A549 treated with ZK216348 at 1 μM for 4 hours (cell line): ENCODE measurements around the gene C9orf152. TPM values are rescaled to one million over a fixed set of nuclear protein-coding genes. Genes with fewer than 3 reads are reported as not detected.

ENCODE experiments used
- total RNA-seq: library from RNA; stranded (reverse); fragments of 200-300 nt; extraction: Qiagen RNA extraction; gene quantifications from 5 replicates; pipeline ENCODE4 v1.2.3, GENCODE V29; 2022; ENCODE audit warnings: low read depth

C9orf152 gene
- 0.07 to 0.13 TPM (median 0.09 TPM) in 5 replicates for total RNA-seq

GRCh38 chr9:110208031-110208430 is at the start of gene C9orf152:
TSS of gene C9orf152 (minus strand) at chr9:110208159. CDS start at chr9:110207579, 580 bp downstream.

GRCh38 chr9:110256380-110257096 is 48.6 kb upstream of the C9orf152 start, which contains the start of gene TXN:
TSS of gene TXN (minus strand) at chr9:110256507. CDS start at chr9:110256435, 72 bp downstream.

Other genes starting within 250 kb of the C9orf152 start
- 1,039 to 1,656 TPM (median 1,184 TPM) in 5 replicates for gene TXN, start 48.3 kb upstream of the C9orf152 start, total RNA-seq
- gene TXNDC8, start 129.7 kb upstream of the C9orf152 start, total RNA-seq, result not detected in 5 replicates